Sigmoid colon (tissue), 4 donors: Measurements from ENCODE around the gene CRTC3.

Source experiments
- EP300 ChIP-seq, 4 donors: sonication (generic); formaldehyde crosslinking; IDR thresholded peaks; one replicate each; pipeline ENCODE4 v1.6.1; 2017; ENCODE audit warnings: antibody characterized with exemption in 4 of 4
- POLR2A ChIP-seq, 2 donors: fragments of 450-650 bp; IDR thresholded peaks; one replicate each; pipeline ENCODE4 v1.6.1; 2016; ENCODE audit warnings: antibody characterized with exemption in 2 of 2, mild to moderate bottlenecking in 2 of 2, moderate library complexity in 2 of 2
- POLR2AphosphoS5 ChIP-seq, 4 donors: sonication (generic); formaldehyde crosslinking; IDR thresholded peaks; one replicate each; pipeline ENCODE4 v1.6.1; 2017; ENCODE audit warnings: antibody characterized with exemption in 4 of 4
- TF ChIP-seq, protein P1 (sequence below), 4 experiments: fragments of 450-650 bp in 3 of 4; fragments of 200-600 bp in 1 of 4; IDR thresholded peaks; one replicate each; pipeline ENCODE4 v1.5.1; 2016 to 2019; ENCODE audit warnings: antibody characterized with exemption in 4 of 4, mild to moderate bottlenecking in 3 of 4, moderate library complexity in 2 of 4

DNA sequence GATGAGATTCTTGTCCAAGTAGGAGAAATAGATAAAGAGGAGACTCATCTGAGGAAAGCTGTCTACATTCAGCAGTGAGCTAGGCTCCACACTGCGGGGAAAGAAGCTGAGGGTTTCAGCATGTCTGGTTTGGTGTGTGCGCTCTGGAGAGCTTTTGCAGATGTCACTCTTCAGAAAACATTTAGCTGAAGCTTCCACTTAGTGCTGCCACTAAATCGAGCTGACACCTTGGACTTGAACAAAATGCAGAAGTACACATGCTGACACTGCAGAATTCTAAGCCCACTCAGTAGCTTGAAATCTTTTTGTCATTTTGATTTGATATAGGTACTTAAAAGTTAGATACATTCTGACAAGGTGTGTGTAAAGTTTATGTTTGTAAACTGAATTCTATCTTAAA is 32.3 kb upstream of the CRTC3 start:
- TF ChIP-seq, protein P1, sequence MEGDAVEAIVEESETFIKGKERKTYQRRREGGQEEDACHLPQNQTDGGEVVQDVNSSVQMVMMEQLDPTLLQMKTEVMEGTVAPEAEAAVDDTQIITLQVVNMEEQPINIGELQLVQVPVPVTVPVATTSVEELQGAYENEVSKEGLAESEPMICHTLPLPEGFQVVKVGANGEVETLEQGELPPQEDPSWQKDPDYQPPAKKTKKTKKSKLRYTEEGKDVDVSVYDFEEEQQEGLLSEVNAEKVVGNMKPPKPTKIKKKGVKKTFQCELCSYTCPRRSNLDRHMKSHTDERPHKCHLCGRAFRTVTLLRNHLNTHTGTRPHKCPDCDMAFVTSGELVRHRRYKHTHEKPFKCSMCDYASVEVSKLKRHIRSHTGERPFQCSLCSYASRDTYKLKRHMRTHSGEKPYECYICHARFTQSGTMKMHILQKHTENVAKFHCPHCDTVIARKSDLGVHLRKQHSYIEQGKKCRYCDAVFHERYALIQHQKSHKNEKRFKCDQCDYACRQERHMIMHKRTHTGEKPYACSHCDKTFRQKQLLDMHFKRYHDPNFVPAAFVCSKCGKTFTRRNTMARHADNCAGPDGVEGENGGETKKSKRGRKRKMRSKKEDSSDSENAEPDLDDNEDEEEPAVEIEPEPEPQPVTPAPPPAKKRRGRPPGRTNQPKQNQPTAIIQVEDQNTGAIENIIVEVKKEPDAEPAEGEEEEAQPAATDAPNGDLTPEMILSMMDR (IDR thresholded peaks at IDR 0.05), result no peak
- TF ChIP-seq POLR2A (IDR thresholded peaks at IDR 0.05) (no peak), EP300 (IDR thresholded peaks at IDR 0.05) (no peak), POLR2AphosphoS5 (IDR thresholded peaks at IDR 0.05) (no peak)
